WTC11 (cell line): ENCODE data around the gene PRELID3B. TPM values are rescaled to one million over a fixed set of nuclear protein-coding genes. Genes with fewer than 3 reads are reported as not detected.

Experiments
- ATAC-seq: fragments of 200-7000 bp; cut with Tn5 transposase; 2 replicates; pipeline ENCODE4 v1.10.0; 2021; ENCODE audit warnings: mild to moderate bottlenecking, moderate library complexity
- CTCF ChIA-PET: fragments of 300-600 bp; sonication (Branson Sonifier 250); formaldehyde crosslinking; loops from one replicate; lab custom pipeline; 2021; ENCODE audit warnings: antibody characterized with exemption; lab: Charles Lee
- POLR2A ChIA-PET: fragments of 350-600 bp; sonication (Branson Sonifier 250); formaldehyde crosslinking; loops from one replicate; lab custom pipeline; 2021; ENCODE audit warnings: antibody characterized with exemption; lab: Charles Lee
- DNase-seq: peaks from one replicate; pipeline ENCODE4 v3.0.0; 2021; ENCODE audit warnings: low spot score
- H3K27ac Mint-ChIP-seq: 2 replicates; pipeline ENCODE4 v1.8.0; 2021; ENCODE audit warnings: mixed read lengths
- H3K27me3 Mint-ChIP-seq: 2 replicates; pipeline ENCODE4 v1.8.0; 2021; ENCODE audit warnings: low read depth, mild to moderate bottlenecking, moderate library complexity, mixed read lengths
- H3K36me3 Mint-ChIP-seq: 2 replicates; pipeline ENCODE4 v1.8.0; 2021; ENCODE audit warnings: mixed read lengths
- H3K4me1 Mint-ChIP-seq: 2 replicates; pipeline ENCODE4 v1.8.0; 2022; ENCODE audit warnings: mixed read lengths
- H3K4me3 Mint-ChIP-seq: 2 replicates; pipeline ENCODE4 v1.8.0; 2021; ENCODE audit warnings: mild to moderate bottlenecking, moderate library complexity, mixed read lengths
- H3K9me3 Mint-ChIP-seq: 2 replicates; pipeline ENCODE4 v1.8.0; 2021; ENCODE audit warnings: mixed read lengths
- AFF4 ChIP-seq: sonication (generic); formaldehyde crosslinking; IDR thresholded peaks from 2 replicates; pipeline ENCODE4 v1.8.1; 2023; ENCODE audit warnings: mild to moderate bottlenecking, missing genetic modification reagents, borderline replicate concordance
- ATF3 ChIP-seq: sonication (generic); formaldehyde crosslinking; conservative IDR thresholded peaks from 2 replicates; pipeline ENCODE4 v1.8.1; 2022; ENCODE audit warnings: mild to moderate bottlenecking, missing genetic modification reagents
- CBFB ChIP-seq: sonication (generic); formaldehyde crosslinking; IDR thresholded peaks from 2 replicates; pipeline ENCODE4 v1.8.1; 2022; ENCODE audit warnings: mild to moderate bottlenecking, low read depth, missing genetic modification reagents
- CREB1 ChIP-seq: sonication (generic); formaldehyde crosslinking; IDR thresholded peaks from 2 replicates; pipeline ENCODE4 v1.8.0; 2023; ENCODE audit warnings: mild to moderate bottlenecking, missing genetic modification reagents
- ERG ChIP-seq: fragments of 250-450 bp; sonication (Bioruptor Pico); IDR thresholded peaks from 2 replicates; pipeline ENCODE4 v1.8.0; 2021; ENCODE audit warnings: mild to moderate bottlenecking
- FOXJ3 ChIP-seq: sonication (generic); formaldehyde crosslinking; IDR thresholded peaks from 2 replicates; pipeline ENCODE4 v1.9.0; 2021; ENCODE audit warnings: missing genetic modification reagents, mild to moderate bottlenecking, borderline replicate concordance
- HMGA2 ChIP-seq: fragments of 250-450 bp; sonication (Bioruptor Pico); IDR thresholded peaks from 2 replicates; pipeline ENCODE4 v1.4.0; 2021; ENCODE audit warnings: mild to moderate bottlenecking, moderate library complexity
- NR3C1 ChIP-seq: sonication (generic); formaldehyde crosslinking; conservative IDR thresholded peaks from 2 replicates; pipeline ENCODE4 v1.8.1; 2023; ENCODE audit warnings: low read depth, mild to moderate bottlenecking, missing genetic modification reagents
- RELA ChIP-seq: sonication (generic); formaldehyde crosslinking; IDR thresholded peaks from 2 replicates; pipeline ENCODE4 v1.8.1; 2022; ENCODE audit warnings: missing genetic modification reagents, mild to moderate bottlenecking, borderline replicate concordance
- SP1 ChIP-seq: sonication (generic); formaldehyde crosslinking; conservative IDR thresholded peaks from 2 replicates; pipeline ENCODE4 v1.8.1; 2022; ENCODE audit warnings: missing genetic modification reagents
- USF2 ChIP-seq: sonication (generic); formaldehyde crosslinking; IDR thresholded peaks from 2 replicates; pipeline ENCODE4 v1.8.1; 2023; ENCODE audit warnings: mild to moderate bottlenecking, missing genetic modification reagents, moderate library complexity
- ZNF317 ChIP-seq: sonication (generic); formaldehyde crosslinking; IDR thresholded peaks from 2 replicates; pipeline ENCODE4 v1.8.1; 2023; ENCODE audit warnings: low read depth, mild to moderate bottlenecking, moderate library complexity, missing genetic modification reagents, borderline replicate concordance
- ZSCAN18 ChIP-seq: fragments of 250-450 bp; sonication (Bioruptor Pico); IDR thresholded peaks from 2 replicates; pipeline ENCODE4 v2.1.2; 2022; ENCODE audit warnings: mild to moderate bottlenecking, moderate library complexity
- total RNA-seq: library from RNA; stranded (reverse); gene quantifications from 3 replicates; pipeline ENCODE4 v1.2.3, GENCODE V29; 2021
- TF ChIP-seq, protein P1 (sequence below): sonication (generic); formaldehyde crosslinking; IDR thresholded peaks from 2 replicates; pipeline ENCODE4 v1.8.1; 2023; ENCODE audit warnings: mild to moderate bottlenecking, missing genetic modification reagents
- TF ChIP-seq, protein P2 (sequence below): sonication (generic); formaldehyde crosslinking; IDR thresholded peaks from 2 replicates; pipeline ENCODE4 v1.8.0; 2022; ENCODE audit warnings: mild to moderate bottlenecking, missing genetic modification reagents
- TF ChIP-seq, protein P3 (sequence below): sonication (generic); formaldehyde crosslinking; IDR thresholded peaks from 2 replicates; pipeline ENCODE4 v1.8.0; 2022; ENCODE audit warnings: mild to moderate bottlenecking, missing genetic modification reagents
- TF ChIP-seq, protein P4 (sequence below): sonication (generic); formaldehyde crosslinking; IDR thresholded peaks from 2 replicates; pipeline ENCODE4 v1.8.1; 2022; ENCODE audit warnings: low read depth, missing genetic modification reagents, borderline replicate concordance

Gene PRELID3B
- total RNA-seq, 1 experiment from 2014 or later: 46.9 TPM

- TF ChIP-seq, protein P1, sequence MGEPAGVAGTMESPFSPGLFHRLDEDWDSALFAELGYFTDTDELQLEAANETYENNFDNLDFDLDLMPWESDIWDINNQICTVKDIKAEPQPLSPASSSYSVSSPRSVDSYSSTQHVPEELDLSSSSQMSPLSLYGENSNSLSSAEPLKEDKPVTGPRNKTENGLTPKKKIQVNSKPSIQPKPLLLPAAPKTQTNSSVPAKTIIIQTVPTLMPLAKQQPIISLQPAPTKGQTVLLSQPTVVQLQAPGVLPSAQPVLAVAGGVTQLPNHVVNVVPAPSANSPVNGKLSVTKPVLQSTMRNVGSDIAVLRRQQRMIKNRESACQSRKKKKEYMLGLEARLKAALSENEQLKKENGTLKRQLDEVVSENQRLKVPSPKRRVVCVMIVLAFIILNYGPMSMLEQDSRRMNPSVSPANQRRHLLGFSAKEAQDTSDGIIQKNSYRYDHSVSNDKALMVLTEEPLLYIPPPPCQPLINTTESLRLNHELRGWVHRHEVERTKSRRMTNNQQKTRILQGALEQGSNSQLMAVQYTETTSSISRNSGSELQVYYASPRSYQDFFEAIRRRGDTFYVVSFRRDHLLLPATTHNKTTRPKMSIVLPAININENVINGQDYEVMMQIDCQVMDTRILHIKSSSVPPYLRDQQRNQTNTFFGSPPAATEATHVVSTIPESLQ: no peak
- TF ChIP-seq USF2 (no peak), AFF4 (CRISPR knock-in tag) (no peak), ERG (CRISPR knock-in tag) (no peak), CBFB (CRISPR knock-in tag) (no peak), HMGA2 (no peak), ATF3 (CRISPR knock-in tag) (no peak)
- TF ChIP-seq, all 79 proteins: peak for 0
These were observed 26.4 kb upstream of the PRELID3B start (continued) for GRCh38 chr20:59069026-59069425.

GRCh38 chr20:59068534-59068933 lies 25.9 kb upstream of the PRELID3B start:
- no peak for TF ChIP-seq CBFB (CRISPR knock-in tag)
- TF ChIP-seq SP1 (CRISPR knock-in tag): no peak
- TF ChIP-seq, protein P2, sequence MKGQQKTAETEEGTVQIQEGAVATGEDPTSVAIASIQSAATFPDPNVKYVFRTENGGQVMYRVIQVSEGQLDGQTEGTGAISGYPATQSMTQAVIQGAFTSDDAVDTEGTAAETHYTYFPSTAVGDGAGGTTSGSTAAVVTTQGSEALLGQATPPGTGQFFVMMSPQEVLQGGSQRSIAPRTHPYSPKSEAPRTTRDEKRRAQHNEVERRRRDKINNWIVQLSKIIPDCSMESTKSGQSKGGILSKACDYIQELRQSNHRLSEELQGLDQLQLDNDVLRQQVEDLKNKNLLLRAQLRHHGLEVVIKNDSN (CRISPR knock-in tag): no peak
- TF ChIP-seq, protein P1: no peak
- no peak for TF ChIP-seq NR3C1 (CRISPR knock-in tag)
- TF ChIP-seq CREB1 (CRISPR knock-in tag): no peak
- TF ChIP-seq RELA (CRISPR knock-in tag): no peak
- TF ChIP-seq, protein P3, sequence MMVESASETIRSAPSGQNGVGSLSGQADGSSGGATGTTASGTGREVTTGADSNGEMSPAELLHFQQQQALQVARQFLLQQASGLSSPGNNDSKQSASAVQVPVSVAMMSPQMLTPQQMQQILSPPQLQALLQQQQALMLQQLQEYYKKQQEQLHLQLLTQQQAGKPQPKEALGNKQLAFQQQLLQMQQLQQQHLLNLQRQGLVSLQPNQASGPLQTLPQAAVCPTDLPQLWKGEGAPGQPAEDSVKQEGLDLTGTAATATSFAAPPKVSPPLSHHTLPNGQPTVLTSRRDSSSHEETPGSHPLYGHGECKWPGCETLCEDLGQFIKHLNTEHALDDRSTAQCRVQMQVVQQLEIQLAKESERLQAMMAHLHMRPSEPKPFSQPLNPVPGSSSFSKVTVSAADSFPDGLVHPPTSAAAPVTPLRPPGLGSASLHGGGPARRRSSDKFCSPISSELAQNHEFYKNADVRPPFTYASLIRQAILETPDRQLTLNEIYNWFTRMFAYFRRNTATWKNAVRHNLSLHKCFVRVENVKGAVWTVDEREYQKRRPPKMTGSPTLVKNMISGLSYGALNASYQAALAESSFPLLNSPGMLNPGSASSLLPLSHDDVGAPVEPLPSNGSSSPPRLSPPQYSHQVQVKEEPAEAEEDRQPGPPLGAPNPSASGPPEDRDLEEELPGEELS (CRISPR knock-in tag): no peak
- TF ChIP-seq, protein P4, sequence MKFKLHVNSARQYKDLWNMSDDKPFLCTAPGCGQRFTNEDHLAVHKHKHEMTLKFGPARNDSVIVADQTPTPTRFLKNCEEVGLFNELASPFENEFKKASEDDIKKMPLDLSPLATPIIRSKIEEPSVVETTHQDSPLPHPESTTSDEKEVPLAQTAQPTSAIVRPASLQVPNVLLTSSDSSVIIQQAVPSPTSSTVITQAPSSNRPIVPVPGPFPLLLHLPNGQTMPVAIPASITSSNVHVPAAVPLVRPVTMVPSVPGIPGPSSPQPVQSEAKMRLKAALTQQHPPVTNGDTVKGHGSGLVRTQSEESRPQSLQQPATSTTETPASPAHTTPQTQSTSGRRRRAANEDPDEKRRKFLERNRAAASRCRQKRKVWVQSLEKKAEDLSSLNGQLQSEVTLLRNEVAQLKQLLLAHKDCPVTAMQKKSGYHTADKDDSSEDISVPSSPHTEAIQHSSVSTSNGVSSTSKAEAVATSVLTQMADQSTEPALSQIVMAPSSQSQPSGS: no peak
- no peak for TF ChIP-seq FOXJ3 (CRISPR knock-in tag)
- no peak for TF ChIP-seq ZSCAN18
- TF ChIP-seq ZNF317 (CRISPR knock-in tag): no peak
- H3K9me3 Mint-ChIP-seq: peaks cover 5% of the 10 kb centered on the region
- ChIA-PET CTCF (interaction anchor here (1.2 kb wide), 1 partner anchor 139 kb away, joined by 5 read pairs; no protein-coding TSS in a partner anchor), POLR2A (no interaction called here)
- H3K27ac Mint-ChIP-seq: no peak overlapping the region
- H3K27me3 Mint-ChIP-seq: peaks cover 10% of the 10 kb centered on the region
- H3K4me3 Mint-ChIP-seq: no peak overlapping the region
- peak; percentile 46 for ATAC-seq
- peaks cover 6% of the 10 kb centered on the region for H3K4me1 Mint-ChIP-seq
- DNase-seq: no peak
- H3K36me3 Mint-ChIP-seq: no peaks in the 10 kb centered on the region; the same call in 1 of the 2 replicates
